Daoy (cell line): ENCODE data around the gene SNRPB2. TPM values are rescaled to one million over a fixed set of nuclear protein-coding genes. Genes with fewer than 3 reads are reported as not detected.

Source experiments
- DNase-seq: peaks from one replicate; pipeline ENCODE4 v3.0.0-alpha.2; 2015; ENCODE audit warnings: low read depth
- total RNA-seq: library from RNA; depleted of rRNA; stranded (reverse); fragments of >200 nt; shearing (Covaris generic); gene quantifications from 2 replicates; pipeline ENCODE4 v1.2.3, GENCODE V29; 2014

Gene SNRPB2
- total RNA-seq, 1 experiment from 2014 or later, result 69.8 TPM

DNA sequence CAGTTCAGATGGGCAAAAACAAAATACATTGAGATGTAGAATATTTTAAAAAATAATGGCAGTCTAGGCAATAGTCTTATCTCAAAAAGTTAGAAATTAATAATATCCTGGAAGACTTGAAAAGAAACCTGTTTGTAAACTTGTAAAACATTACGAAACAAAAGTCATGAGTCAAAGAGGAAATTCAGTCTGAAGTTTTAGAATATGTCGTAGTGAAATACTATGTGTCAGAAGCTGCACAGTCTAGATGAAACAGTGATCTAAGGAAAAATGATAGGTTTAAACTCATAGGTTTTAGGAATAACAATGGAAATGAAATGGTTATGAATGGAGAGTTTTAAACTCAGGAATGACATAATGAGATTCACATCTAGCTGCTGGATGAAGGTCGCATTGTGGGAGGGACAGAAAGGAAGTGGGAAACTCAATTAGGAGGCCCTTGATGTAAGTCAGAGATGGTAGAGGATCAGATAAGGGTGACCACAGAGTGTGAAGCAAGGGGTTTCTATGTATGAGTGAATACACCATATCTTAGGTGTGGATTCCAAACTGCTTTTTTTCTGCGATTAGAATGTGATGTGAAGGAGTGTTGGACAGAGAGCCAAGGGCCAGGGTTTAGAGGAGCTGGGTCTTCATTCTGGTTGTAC is 2.8 kb downstream of the SNRPB2 start:
- DNase-seq, result peak; percentile 10

DNA sequence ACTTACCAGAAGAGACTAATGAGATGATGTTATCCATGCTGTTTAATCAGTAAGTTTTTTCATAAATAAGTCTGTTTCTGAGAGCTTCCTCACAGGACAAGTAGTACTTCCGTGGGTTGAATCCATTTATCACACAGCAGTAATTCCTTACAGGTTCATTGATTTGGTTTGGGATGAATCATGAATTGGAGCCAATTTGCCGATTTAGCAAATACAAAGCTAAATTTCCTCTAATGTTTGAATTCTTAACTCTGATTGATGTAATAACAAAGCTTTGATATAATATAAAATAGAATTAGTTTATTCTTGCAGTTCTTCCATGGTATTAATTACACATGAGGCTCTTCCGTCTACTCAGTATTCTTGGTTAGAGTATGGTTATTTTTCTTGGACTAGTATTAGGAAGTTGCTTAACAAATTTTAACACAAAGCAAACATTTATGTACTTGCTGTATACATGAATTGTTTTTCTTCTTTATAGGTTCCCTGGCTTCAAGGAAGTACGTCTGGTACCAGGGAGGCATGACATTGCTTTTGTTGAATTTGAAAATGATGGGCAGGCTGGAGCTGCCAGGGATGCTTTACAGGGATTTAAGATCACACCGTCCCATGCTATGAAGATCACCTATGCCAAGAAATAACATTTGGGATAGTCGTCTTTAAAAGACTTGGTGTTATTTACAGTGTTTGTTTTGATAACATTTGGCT is 10.7 kb downstream of the SNRPB2 start:
- DNase-seq, result no peak

DNA sequence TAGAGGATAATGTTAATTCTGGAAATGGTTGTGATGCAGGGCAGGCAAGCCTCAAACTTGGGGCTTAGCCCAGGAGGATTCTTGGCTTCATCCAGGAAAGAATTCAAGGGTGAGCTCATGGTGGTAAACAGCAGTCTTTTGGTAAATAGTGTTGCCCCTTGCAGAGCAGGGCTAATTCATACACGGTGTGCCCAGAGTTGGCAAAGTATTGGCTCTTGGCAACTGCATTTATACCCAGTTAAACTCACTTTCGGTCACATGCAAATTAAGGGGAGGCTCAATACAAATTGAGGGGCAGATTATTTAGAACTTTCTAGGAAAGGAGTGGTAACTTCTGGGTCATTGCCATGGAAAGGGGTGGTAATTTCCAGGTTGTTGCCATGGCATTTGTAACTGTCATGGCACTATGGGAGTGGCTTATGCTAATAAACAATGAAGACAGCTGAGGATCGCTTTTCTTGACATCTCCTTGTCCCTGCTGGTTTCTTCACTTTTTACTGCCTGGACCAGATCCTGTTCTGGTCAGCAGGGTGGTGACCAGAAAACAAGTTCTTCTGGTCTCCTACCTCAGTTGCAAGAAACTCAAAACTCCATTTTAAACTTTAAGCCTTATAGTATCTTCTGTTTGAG is 14.5 kb downstream of the SNRPB2 start:
- no peak for DNase-seq

DNA sequence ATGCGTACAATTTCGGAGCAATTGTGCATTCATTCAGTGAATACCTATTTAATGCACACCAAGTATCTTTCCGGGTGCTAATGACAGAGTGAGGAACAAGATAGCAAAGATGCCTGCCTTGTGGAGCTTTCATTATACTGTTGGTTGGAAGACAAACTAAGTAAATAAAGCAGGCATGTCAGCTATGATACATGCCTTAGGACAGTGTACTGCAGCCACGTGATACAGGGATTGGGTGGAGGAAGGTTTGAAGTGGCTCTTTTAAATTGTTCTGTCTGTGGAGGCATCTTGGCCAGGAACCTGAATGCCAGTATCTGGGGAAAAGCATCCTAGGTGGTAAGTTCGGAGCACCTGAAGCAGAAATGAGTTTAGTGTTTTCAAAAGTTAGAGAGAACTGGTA is 15.4 kb downstream of the SNRPB2 start:
- DNase-seq, result no peak

DNA sequence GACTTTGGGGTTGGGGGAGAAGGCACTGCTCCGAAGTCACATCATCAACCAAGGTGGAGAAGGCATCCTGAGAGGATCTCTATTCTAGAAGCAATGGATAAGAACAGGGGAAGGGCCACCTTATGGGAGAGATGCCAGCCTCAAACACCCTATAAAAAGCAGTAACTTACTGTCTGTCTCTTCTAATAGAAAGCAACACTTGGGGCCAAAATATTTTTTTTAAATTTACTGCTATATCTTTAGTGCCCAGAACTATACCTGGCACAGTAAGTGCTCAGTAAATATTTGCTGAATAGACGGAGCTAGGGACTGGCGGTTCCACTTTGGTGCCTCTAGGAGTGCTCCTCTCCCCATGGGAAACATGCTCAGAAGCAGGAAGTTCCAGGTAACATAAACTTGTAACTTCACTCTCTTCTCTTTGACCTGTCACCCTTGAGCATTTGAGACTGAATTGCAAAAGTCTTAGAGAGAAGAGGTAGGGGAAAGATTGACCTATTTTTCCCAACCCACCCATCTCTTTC is 17.5 kb downstream of the SNRPB2 start:
- no peak for DNase-seq

DNA sequence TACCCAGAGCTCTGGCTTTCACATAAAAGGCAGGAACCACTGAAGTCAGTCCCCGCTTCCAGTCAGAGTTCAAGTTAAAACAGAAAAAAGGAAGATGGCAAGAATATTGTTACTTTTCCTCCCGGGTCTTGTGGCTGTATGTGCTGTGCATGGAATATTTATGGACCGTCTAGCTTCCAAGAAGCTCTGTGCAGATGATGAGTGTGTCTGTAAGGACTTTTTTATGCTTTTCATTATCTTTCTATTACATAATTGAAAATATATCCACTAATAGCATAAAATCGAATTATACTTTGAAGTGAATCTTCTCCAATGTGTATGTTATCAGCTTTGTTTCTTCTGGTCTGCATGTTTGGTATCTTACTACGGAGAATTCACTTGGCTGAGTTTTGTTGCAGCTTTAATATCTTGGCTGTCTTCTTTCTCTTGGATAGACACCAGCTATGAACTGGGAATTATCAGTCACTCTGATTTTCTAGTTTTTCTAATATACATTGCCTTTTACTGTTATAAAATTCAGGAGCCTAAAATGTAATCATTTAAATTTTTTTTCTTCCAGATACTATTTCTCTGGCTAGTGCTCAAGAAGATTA is 18.6 kb downstream of the SNRPB2 start, which contains the start of gene OTOR:
Gene OTOR (plus strand): TSS at position 51 of the 593 bp plus-strand sequence. CDS start 44 bp downstream, at position 95.
- DNase-seq, result no peak

DNA sequence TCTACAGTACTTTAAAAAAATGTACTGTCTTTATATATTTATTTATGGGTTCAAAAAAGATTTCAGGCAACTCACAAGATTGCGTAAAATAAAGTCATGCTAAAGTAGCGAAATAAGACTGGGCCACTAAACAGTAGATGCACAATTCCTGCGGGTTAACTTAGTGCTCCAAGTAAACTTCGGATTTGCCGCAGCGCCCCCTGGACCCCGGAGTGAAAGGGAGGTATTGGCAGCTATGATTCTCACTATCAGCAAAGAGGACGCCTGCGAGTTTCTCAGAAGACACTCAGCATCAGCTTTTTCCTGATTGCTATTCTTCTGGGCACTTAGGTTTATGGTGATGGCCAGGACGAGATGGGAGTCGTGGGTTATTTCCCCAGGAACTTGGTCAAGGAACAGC is 19.7 kb downstream of the SNRPB2 start:
- DNase-seq, result no peak

DNA sequence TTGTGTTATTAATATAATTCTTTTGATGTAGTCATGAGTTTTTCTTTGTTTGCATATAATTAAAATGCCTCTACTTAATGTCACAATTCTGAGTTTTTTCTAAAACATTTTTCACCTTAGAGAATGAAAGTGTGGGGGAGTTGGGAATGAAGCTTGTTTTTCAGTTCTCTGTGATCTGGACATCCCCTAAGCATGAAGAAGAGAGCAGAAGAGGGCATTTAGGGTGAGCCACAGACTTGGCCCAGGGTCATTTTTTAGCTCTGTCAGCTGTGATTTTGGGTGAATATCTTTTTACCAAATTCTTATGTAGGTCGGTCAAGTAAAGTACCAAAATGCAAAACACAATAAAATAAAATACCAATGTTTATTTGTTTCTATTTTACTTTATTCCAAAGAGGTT is 22.3 kb downstream of the SNRPB2 start:
- no peak for DNase-seq

DNA sequence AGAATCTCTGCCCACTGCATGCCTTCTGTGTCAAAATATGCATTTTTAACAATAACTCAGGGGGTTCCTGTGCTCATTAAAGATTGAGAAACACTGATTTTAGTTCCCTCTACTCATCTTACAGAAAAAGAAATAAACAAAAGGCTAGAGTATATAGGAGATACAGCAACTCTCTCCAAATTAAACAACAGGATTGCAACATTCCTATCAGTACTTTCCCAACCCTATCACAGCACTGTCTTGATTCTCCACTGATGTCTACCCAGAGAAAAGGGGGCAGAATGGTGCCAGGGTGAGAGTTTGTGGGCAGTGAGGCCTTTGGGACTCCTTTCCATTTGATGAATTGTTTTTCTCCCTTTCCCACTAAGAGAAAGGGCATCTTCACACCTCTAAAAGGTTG is 23.1 kb downstream of the SNRPB2 start:
- DNase-seq, result no peak

DNA sequence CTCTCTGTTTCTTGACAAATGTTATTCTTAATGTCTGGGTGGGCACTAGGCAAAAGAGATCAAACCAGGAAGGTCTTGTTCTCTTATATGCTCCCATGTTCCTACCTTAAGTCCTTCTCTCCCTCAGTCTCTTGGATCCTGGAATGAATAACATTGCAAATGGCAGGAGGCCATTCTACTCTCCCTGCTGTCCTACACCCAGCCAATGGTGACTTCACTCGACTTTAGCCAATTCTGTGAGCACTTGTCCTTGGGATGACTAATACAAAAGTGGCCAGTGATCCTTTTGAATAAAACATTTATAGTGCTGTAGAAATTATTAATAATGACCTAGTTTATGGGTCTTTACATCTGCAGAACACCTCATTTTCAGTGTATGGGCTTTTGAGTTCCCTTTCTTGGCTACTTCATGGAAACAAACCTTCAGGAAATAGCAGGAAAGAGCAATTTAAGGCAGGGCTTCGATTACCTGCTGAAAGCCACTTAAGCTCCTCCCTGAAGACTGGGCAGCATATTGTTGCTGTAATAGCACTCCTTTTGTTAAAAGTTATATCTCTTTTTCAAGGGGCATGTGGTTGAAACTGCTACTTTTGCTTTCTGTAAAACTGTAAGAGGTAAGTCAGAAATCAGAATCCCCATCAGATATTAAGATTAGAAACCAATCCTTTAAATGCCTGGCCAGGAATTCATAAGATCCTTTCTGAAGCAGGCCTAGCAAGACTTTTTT is 28.8 kb downstream of the SNRPB2 start:
- no peak for DNase-seq

DNA sequence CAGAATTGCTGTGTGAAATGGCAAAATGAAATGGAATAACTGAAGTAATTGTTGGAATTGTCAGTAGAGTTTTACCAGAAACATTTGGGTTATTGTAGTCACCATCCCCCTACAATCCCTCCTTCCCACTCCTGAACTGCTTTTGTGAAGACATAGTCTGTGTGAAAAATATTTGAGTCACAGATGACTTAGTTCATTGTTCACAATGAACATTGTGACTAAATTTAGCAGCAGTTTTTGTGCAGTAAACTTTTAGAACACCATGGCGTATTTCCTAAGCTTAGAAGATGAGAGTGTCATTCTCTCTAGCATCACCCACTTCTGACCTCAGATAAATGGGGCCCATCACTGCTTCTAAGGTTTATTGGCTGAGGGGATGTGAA is 29.3 kb downstream of the SNRPB2 start:
- DNase-seq, result no peak

DNA sequence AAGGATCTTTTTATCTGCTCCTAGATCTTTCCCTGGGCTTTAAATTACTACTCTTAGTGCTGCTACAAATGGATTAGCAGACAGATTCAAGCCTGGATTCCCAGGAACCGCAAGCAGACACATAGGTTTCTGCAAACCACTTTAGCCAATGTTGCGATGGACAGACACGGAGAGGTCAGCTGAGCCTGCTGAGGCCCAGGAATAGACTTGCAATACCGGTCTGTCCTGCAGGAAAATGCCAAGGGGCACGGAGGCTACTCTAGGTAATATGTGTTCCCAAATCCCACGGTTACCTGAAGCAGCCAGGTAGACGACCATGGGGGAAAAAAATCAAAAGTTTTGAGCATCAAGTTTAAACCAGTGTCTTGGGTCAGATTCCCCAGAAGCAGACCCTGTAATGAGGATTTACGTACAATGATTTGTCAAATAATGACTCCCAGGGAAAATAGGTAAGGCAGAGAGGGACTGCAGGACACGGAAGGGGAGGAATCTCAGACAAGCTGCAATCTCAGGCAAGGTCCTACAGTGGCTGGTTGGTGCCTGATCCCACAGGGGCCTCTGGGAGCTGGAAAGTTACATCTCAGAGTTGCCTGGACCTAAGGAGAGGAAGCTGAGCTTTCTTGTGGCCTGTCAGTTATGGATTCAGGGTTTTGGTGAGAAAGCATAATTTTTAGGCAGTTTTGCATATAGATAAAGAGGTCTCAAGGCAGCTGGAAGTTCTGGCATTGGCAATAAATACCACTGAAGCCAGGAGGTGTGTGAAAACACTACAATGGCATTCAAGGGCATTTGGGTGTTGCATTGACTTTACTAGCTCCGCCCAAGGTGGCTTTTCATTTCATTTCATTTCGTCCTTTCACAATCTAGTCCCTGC is 30.8 kb downstream of the SNRPB2 start:
- no peak for DNase-seq

DNA sequence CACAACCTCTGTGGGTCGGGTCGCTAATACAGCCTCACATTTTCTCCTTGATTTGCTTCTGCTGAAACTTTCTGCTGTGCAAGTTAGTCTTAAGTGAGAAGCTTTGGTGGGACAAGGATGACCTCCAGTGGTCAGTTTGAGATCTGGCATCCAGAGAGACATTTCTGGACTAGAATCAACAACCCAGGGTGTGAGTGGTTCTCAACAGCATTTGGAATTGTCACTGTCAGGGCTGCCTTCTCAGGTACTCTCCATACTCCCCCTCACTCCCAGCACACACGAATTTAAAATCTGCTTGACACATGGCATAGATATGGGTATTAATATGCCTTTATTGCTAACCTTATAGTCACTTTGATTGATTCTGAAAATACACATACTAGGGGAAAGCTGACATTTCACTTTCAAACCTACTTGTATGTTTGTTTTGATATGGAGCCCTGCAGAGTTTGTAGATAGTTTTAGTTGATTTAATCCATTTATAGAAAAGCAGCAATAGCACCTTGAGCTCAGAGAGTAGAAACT is 31.5 kb downstream of the SNRPB2 start:
- peak; percentile 30 for DNase-seq

DNA sequence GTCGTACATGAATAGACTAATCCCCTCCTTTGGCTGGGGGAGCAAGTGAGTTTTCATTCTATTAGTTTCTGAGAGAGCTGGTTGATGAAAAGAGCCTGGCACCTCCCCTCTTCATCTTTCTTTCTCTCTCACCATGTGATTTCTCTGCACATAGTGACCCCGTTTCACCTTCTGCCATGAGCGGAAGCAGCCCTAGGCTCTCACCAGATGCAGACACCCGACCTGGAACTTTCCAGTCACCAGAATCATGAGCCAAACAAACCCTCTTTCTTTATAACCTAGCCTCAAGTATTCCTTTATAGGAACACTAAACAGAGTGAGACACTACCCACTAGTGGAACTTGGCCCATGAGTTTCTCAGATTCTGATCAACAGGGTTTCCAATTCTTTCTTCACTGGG is 34.7 kb downstream of the SNRPB2 start:
- DNase-seq, result no peak

DNA sequence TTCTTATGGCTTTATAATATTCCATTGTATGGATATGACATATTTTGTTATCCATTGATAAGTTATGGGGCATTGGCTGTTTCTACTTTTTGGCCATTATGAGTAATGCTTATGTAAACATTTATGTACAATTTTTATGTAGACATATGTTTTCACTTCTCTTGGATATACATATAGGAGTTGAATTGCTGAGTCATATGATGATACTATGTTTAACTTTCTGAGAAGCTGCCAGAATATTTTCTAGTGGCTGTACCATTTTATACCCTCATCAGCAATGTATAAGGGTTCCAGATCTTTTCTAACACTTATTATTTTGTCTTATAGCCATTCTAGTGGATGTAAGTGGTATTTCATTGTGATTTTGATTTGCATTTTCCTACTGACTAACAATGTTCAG is 41.4 kb downstream of the SNRPB2 start:
- no peak for DNase-seq

DNA sequence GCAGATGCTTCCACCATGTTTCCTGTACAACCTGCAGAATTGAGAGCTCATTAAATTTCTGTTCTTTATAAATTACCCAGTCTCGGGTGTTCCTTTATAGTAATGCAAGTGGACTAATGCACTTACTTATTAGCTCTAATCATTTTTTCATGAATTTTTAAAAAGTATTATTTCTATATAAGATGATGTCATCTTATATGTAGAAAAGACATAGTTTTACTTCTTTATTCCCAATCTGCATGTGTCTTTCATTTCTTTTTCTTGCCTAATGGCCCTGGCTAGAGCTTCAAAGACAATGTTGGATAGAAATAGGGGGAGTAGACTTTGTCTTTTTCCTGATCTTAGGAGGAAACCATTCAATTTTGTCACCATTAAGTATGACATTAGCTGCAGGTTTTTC is 46.1 kb downstream of the SNRPB2 start:
- no peak for DNase-seq

DNA sequence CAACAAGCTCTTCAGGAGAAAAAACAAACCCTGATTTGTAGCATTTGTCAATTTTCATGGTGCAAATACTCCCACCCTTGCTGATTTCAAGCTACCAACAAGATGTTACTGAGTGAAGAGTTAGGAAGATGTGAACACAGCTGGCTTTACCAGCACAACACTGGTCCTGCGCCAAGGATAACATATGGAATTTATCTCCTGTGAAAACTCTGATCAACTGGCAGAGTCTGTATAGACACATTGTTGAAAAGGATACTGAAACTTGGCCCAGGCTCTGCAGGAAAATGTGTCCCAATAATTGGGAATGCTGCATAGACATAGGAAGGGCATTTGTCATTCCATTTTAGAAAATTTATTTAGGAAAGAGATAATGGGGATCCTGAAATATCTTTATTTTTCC is 47.3 kb downstream of the SNRPB2 start:
- DNase-seq, result no peak

DNA sequence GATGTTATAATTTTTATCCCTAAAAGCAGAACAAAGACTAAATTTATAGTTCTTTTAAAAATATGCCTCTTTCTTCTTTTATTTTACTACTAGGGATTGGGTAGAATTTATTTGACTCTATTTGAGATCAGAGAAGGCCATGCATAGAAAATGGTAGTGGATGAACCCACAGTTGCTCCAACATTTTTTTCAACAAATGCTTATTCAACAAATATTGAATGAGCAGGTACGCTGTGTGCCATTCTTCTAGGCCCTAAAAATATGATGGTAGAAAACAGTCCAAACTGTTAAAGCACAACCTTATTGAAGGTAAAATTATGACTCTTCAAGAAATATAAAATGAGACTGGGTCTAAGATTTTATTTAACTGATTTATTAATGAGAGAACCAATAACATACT is 48.3 kb downstream of the SNRPB2 start:
- no peak for DNase-seq

DNA sequence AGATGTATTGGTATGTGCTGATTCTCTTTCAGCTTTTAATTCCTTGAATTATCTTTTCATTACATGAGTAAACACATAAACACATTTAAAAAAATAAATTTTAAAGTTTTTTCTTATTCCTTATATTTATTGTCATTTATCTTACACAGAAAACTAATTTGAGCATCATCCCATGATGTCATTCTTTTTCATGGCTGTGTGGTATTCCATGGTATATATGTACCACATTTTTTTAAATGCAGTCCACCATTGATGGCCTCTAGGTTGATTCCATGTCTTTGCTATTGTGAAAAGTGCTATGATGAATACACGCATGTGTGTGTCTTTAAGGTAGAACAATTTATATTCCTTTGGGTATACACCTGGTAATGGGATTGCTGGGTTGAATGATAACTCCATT is 51.7 kb downstream of the SNRPB2 start:
- no peak for DNase-seq

DNA sequence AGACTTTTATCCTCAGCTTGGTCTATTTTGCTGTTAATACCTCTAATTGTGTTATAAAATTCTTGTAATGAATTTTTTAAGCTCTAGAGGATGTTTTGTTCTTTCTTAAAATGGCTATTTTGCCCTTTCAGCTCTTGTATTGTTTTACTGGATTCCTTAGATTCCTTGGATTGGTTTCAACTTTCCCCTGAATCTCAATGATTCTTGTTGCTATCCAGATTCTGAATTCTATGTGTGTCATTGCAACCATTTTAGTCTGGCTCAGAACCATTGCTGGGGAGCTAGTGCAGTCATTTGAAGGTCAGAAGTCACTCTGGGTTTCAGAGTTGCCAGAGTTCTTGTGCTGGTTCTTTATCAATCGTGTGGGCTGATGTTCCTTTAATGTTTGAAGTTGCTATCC is 55.4 kb downstream of the SNRPB2 start:
- no peak for DNase-seq
